Endothelial cell of umbilical vein (primary cell): Measurements from ENCODE around the gene CEMIP. TPM values are rescaled to one million over a fixed set of nuclear protein-coding genes. Genes with fewer than 3 reads are reported as not detected.

Source experiments
- BruUV-seq: library from RNA; stranded (reverse); fragments of 400-500 nt; replicated peaks from 2 replicates; lab custom pipeline; 2021; lab: Mats Ljungman, UMichigan
- CTCF ChIA-PET: fragments of 300-600, 350-600 bp; sonication (Branson Sonifier 250); formaldehyde crosslinking; loops from one replicate; lab custom pipeline; 2021; ENCODE audit warnings: antibody characterized with exemption, inconsistent platforms; lab: Charles Lee
- POLR2A ChIA-PET: fragments of 300-600, 350-600 bp; sonication (Branson Sonifier 250); formaldehyde crosslinking; loops from one replicate; lab custom pipeline; 2021; ENCODE audit warnings: antibody characterized with exemption, inconsistent platforms; lab: Charles Lee
- DNase-seq: peaks from one replicate; pipeline ENCODE4 v3.0.0-alpha.2; 2011; ENCODE audit warnings: low read depth, low spot score
- FAIRE-seq: peaks from 2 replicates; lab custom pipeline; 2011; peaks lifted over from hg19 to GRCh38; lab: Jason Lieb, UNC
- H2AFZ ChIP-seq: 2 replicates; pipeline ENCODE4 v1.6.0; 2012; ENCODE audit warnings: low read depth, low read length, control low read depth, inconsistent platforms
- H3K27ac ChIP-seq: 2 replicates; pipeline ENCODE4 v1.5.1; 2011; ENCODE audit warnings: low read depth, mild to moderate bottlenecking, control low read depth, low read length, moderate library complexity; ENCODE audit not compliant: insufficient read depth
- H3K27me3 ChIP-seq, 2 experiments: 2 replicates each; pipeline versions ENCODE4 v1.6.0 to v1.6.1; 2011; ENCODE audit warnings: low read length in 2 of 2, mixed read lengths in 1 of 2; ENCODE audit not compliant: control insufficient read depth in 2 of 2, insufficient read depth in 2 of 2
- H3K36me3 ChIP-seq, 2 experiments: 2 replicates in 1 of 2; 3 replicates in 1 of 2; pipeline ENCODE4 v1.5.1; 2011; ENCODE audit warnings: low read length in 2 of 2, mild to moderate bottlenecking in 1 of 2, moderate library complexity in 1 of 2; ENCODE audit not compliant: control insufficient read depth in 2 of 2, insufficient read depth in 2 of 2; ENCODE audit errors: extremely low read depth in 1 of 2
- H3K4me1 ChIP-seq: 3 replicates; pipeline ENCODE4 v1.5.1; 2011; ENCODE audit warnings: mild to moderate bottlenecking, low read length; ENCODE audit not compliant: control insufficient read depth, insufficient read depth; ENCODE audit errors: extremely low read depth
- H3K4me2 ChIP-seq: 2 replicates; pipeline ENCODE4 v1.6.1; 2011; ENCODE audit warnings: low read length, control low read depth, mixed read lengths; ENCODE audit not compliant: insufficient read depth
- H3K4me3 ChIP-seq, 3 experiments: fragments of 200-600 bp in 1 of 3; sonication (generic), shearing (Covaris generic) in 1 of 3; replicated peaks in 1 of 3; 2 replicates each; pipeline ENCODE4 v1.5.1; 2011 to 2016; ENCODE audit warnings: control low read depth in 3 of 3, low read length in 3 of 3, mild to moderate bottlenecking in 2 of 3, inconsistent platforms in 1 of 3, low read depth in 1 of 3, moderate library complexity in 1 of 3; ENCODE audit not compliant: insufficient read depth in 1 of 3
- H3K79me2 ChIP-seq: 2 replicates; pipeline ENCODE4 v1.6.0; 2012; ENCODE audit warnings: low read length, inconsistent platforms; ENCODE audit not compliant: control insufficient read depth, insufficient read depth
- H3K9ac ChIP-seq: replicated peaks from 2 replicates; pipeline ENCODE3; 2011; ENCODE audit warnings: low read length, control low read depth; ENCODE audit not compliant: insufficient read depth; ENCODE audit errors: extremely low read depth
- H3K9me1 ChIP-seq: replicated peaks from 3 replicates; pipeline ENCODE4 v1.6.0; 2011; ENCODE audit warnings: mild to moderate bottlenecking, low read length; ENCODE audit not compliant: control insufficient read depth, insufficient read depth; ENCODE audit errors: extremely low read depth
- H3K9me3 ChIP-seq: replicated peaks from 2 replicates; pipeline ENCODE4 v1.5.1; 2012; ENCODE audit warnings: low read length, inconsistent platforms; ENCODE audit not compliant: control insufficient read depth, insufficient read depth
- H4K20me1 ChIP-seq: replicated peaks from 2 replicates; pipeline ENCODE3; 2011; ENCODE audit warnings: mild to moderate bottlenecking, low read length; ENCODE audit not compliant: control insufficient read depth, insufficient read depth; ENCODE audit errors: extremely low read depth
- FOS ChIP-seq: IDR thresholded peaks from 2 replicates; pipeline ENCODE4 v1.6.1; 2011; ENCODE audit warnings: mild to moderate bottlenecking, low read length, moderate library complexity, borderline replicate concordance; ENCODE audit not compliant: insufficient read depth
- JUN ChIP-seq: IDR thresholded peaks from 2 replicates; pipeline ENCODE4 v1.6.1; 2011; ENCODE audit warnings: borderline replicate concordance, low read depth; ENCODE audit not compliant: insufficient read length, insufficient read depth
- MYC ChIP-seq: IDR thresholded peaks from one replicate; pipeline ENCODE4 v1.6.1; 2011; ENCODE audit warnings: mild to moderate bottlenecking, low read depth, low read length
- POLR2A ChIP-seq: IDR thresholded peaks from 2 replicates; pipeline ENCODE4 v1.6.1; 2012; ENCODE audit warnings: low read depth, mild to moderate bottlenecking, control low read depth, low read length
- POLR2AphosphoS5 ChIP-seq: IDR thresholded peaks from 2 replicates; pipeline ENCODE4 v1.6.1; 2012; ENCODE audit warnings: low read depth, mild to moderate bottlenecking, control low read depth, low read length, moderate library complexity; ENCODE audit not compliant: insufficient read depth
- dilution Hi-C: fragments of 300-500 bp; cut with MboI; formaldehyde crosslinking; loops from one replicate; pipeline ENCODE4 v1.15.0; 2019; ENCODE audit warnings: low sequenced_read_pairs; ENCODE audit not compliant: extremely low pct_ligation_motif_present
- intact Hi-C: fragments of 100-400 bp; cut with micrococcal nuclease; formaldehyde crosslinking; loops from one replicate; pipeline ENCODE4 v1.10.0; 2022
- polyA plus RNA-seq, 4 experiments: library from polyadenylated mRNA; depleted of rRNA in 3 of 4; stranded (reverse) in 3 of 4; unstranded in 1 of 4; fragments of >200 nt; gene quantifications; 2 replicates each; pipeline versions ENCODE4 v1.2.1 to v1.2.3, GENCODE V29; 2011 to 2012; ENCODE audit warnings: missing spikeins in 1 of 4
- total RNA-seq: library from RNA; stranded (reverse); gene quantifications from 2 replicates; pipeline ENCODE4 v1.2.3, GENCODE V29; 2021
- TF ChIP-seq, protein P1 (sequence below), 2 donors: IDR thresholded peaks; 1 replicate in 1 of 2; 2 replicates in 1 of 2; pipeline ENCODE4 v1.5.1; 2011; ENCODE audit warnings: low read length in 2 of 2, mild to moderate bottlenecking in 2 of 2, moderate library complexity in 2 of 2, control low read depth in 1 of 2, inconsistent platforms in 1 of 2, low read depth in 1 of 2; ENCODE audit not compliant: insufficient read depth in 1 of 2; ENCODE audit errors: extremely low read depth in 1 of 2

The CEMIP gene
- total and polyA plus RNA-seq, 2 donors (not counting 3 experiments of a cell fraction or from before 2014, with no cell fraction given), result 0.01 TPM; not detected in 1

DNA sequence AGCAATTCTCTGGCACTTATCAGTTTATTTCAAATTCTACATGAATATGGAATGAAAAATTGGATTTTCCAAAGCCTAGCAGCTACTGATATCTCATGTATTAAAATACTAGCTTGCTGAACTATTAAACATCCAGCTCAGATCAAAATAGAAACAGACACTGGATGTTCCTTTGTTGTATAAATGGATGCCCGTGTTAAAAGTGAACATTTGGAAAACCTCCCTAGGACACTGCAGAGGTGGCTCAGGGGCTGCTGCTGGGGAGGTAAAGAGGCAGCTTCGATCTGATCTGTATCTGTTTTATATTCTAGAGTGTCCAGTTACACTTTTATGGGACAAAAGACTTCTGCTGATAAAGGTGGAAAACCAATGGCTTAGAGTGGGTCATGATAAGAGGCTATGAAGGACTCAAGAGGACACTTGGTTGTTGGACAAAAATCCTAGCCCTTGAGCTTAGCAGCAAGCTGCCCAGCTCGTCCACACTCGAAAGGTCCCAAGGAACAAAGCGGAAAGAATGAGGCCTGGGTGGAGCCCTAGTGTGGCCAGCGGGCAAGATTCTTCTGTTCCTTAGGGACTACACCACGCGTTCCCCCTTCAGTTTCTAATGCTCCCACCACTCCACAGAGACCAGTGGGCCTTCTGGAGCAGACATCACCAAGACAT lies 200.5 kb downstream of the CEMIP start:
- ChIA-PET POLR2A (interaction anchor here (0.5 kb wide), 1 partner anchor 27 kb away, joined by 3 read pairs; no protein-coding TSS in a partner anchor), CTCF (interaction anchor here (0.6 to 2.3 kb wide), 7 partner anchors 8 to 412 kb away, joined by 3 to 33 read pairs (median 5); no protein-coding TSS in a partner anchor)
- DNase-seq (no peak), FAIRE-seq (no peak)
- BruUV-seq, result no TSS peak
- Histone ChIP-seq H3K36me3 (peaks cover 4 to 6% of the 10 kb centered on the region in 2 experiments), H3K4me2 (no peak overlapping the region), H3K9me1 (no peaks in the 10 kb centered on the region), H3K4me1 (peaks cover 10% of the 10 kb centered on the region), H2AFZ (no peak overlapping the region), H3K79me2 (peaks cover 18% of the 10 kb centered on the region), H3K4me3 (no peak overlapping the region), H3K27me3 (no peaks in the 10 kb centered on the region), H4K20me1 (no peaks in the 10 kb centered on the region), H3K27ac (no peak overlapping the region), H3K9me3 (no peaks in the 10 kb centered on the region), H3K9ac (no peak overlapping the region)
- intact Hi-C loops (no loop called here), dilution Hi-C loops (no loop called here)
- TF ChIP-seq MYC, result no peak
- TF ChIP-seq FOS, result no peak
- TF ChIP-seq POLR2AphosphoS5, result no peak
- TF ChIP-seq, protein P1, sequence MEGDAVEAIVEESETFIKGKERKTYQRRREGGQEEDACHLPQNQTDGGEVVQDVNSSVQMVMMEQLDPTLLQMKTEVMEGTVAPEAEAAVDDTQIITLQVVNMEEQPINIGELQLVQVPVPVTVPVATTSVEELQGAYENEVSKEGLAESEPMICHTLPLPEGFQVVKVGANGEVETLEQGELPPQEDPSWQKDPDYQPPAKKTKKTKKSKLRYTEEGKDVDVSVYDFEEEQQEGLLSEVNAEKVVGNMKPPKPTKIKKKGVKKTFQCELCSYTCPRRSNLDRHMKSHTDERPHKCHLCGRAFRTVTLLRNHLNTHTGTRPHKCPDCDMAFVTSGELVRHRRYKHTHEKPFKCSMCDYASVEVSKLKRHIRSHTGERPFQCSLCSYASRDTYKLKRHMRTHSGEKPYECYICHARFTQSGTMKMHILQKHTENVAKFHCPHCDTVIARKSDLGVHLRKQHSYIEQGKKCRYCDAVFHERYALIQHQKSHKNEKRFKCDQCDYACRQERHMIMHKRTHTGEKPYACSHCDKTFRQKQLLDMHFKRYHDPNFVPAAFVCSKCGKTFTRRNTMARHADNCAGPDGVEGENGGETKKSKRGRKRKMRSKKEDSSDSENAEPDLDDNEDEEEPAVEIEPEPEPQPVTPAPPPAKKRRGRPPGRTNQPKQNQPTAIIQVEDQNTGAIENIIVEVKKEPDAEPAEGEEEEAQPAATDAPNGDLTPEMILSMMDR (IDR thresholded peaks at IDR 0.05; ENCODE audit: extremely low read depth in 1 of 2, insufficient read depth in 1 of 2, low read depth in 1 of 2, low read length in 2 of 2), result no peak

DNA sequence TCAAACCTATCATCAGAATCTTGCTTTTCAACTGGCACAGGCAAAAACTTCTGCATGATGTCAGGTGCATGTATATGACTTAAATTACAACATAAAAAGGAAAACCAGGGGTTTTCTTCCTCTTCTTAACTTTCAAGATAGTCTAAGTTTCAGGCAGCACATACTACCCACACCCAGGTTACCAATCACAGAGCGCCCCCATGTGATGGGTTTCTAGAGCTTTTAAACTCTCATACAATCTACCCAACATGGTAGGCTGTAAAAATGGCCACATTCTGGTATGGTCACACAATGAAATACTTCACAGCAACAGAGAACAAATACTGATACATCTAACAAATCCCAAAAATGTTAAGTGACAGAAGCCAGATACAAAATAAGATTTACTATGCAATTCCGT lies 203.0 kb downstream of the CEMIP start:
- Histone ChIP-seq H3K9me3 (no peaks in the 10 kb centered on the region), H4K20me1 (peaks cover 2% of the 10 kb centered on the region), H3K27ac (no peak overlapping the region), H3K9ac (no peak overlapping the region), H3K4me2 (no peak overlapping the region), H3K4me1 (peaks cover 10% of the 10 kb centered on the region), H3K79me2 (peaks cover 39% of the 10 kb centered on the region), H3K4me3 (no peak overlapping the region), H2AFZ (no peak overlapping the region), H3K9me1 (no peaks in the 10 kb centered on the region), H3K36me3 (peaks cover 4% of the 10 kb centered on the region in 2 experiments), H3K27me3 (no peaks in the 10 kb centered on the region)
- ChIA-PET POLR2A (no interaction called here), CTCF (interaction anchor here (1.3 kb wide), 1 partner anchor 284 kb away, joined by 5 read pairs; no protein-coding TSS in a partner anchor)
- no TSS peak for BruUV-seq
- intact Hi-C loops, result no loop called here
- dilution Hi-C loops, result no loop called here
- DNase-seq (no peak), FAIRE-seq (no peak)
- TF ChIP-seq JUN, result no peak
- no peak for TF ChIP-seq POLR2A
